CD4-positive, alpha-beta T cell treated with Interferon alpha-2 for 1 hour (primary cell): ENCODE data around the gene RMI2.
"Not testable (repeated sequence)": the region's sequence is repeated elsewhere in the genome, so short reads cannot be mapped to it uniquely, and the experiment has no call there.

Source experiments
- DNase-seq, 2 donors: peaks; one replicate each; pipeline ENCODE4 v3.0.0-alpha.2; 2020 to 2022

The RMI2 gene

GRCh38 chr16:11356573-11357331 is 11.5 kb downstream of the RMI2 start:
- peak; percentile 67 for DNase-seq

DNA sequence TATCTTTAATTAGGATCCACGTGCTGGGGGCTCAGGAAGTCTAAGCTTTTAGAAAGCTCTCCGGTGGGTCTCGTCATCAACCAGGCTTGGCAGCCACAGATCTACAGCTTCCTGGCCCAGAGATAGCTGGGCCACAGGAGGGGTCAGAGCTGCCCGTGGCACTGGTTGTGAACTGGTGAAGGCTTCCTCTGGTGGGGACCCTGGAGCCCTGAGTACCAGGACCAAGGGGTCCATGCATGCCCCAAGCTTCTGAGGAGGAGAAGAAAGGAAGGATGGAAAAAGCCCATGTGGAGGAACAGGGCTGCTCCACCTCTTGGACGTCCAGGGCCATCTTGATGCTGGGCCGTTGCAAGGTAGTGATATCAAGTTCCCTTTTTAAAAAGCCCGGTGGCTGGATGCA is 13.3 kb downstream of the RMI2 start:
- no peak for DNase-seq

- DNase-seq, result no peak
Measured at GRCh38 chr16:11359370-11359769, 14.1 kb downstream of the RMI2 start.

- DNase-seq, result no peak
Measured at GRCh38 chr16:11360641-11361373, 15.5 kb downstream of the RMI2 start.

GRCh38 chr16:11361701-11362451 is 16.6 kb downstream of the RMI2 start:
- DNase-seq, result peak; percentile 9 to 54

- no peak for DNase-seq
Measured at GRCh38 chr16:11363927-11364258, 18.6 kb downstream of the RMI2 start.

DNA sequence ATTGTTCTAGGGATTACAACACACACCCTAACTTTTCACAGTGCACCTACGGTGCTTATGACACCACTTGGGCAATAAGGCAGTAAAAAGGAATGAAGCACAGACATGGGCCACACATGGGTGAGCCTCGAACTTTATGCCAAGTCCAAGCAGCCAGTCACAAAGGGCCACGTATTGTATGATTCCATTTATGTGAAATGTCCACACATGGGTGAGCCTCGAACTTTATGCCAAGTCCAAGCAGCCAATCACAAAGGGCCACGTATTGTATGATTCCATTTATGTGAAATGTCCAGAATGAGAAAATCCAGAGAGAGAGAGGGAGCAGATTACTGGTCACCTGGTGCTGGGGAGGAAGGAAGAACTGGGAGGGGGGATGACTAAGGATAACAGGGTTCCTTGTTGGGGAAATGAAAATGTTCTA is 22.2 kb downstream of the RMI2 start:
- no peak for DNase-seq

DNA sequence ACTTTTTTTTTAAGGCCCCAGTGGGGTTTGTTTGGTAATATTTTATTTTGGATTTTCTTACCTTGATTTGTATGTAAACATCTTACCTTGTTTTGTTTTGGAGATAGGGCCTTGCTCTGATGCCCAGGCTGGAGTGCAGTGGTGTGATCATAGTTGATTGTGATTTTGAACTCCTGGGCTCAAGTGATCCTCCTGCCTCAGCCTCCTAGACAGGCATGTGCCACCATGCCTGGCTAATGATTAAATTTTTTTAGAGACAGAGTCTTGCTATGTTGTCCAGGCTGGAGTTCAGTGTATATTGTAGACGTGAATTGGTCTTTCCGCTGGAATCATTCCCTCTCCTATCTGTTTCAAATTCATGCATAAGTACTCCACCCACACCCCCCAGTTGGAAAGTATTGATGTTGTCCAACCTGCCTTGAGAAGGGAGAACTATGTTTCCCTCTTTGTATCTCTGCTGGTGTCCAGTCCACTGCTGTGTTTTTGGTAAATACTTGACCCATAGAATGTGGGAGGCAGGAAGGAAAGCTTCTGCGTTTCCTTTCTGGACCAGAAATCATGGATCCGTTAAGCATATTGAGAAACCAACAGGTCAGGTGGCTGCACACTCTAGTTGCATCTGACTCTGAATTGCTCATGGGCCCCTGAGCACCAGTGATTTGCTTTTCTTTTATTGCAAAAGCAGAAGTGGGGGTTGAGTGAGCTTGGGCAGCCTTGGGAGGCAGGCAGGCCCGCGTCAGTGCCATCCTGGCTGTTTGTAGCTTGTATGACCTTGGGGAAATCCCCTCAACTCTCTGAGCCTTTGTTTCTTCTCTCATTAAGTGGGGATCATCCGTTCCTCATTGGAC is 25.0 kb downstream of the RMI2 start:
- peak in 1 of 2 donors; percentile 76 for DNase-seq

- DNase-seq, result not testable (repeated sequence)
Measured at GRCh38 chr16:11370932-11371279, 25.6 kb downstream of the RMI2 start.

DNA sequence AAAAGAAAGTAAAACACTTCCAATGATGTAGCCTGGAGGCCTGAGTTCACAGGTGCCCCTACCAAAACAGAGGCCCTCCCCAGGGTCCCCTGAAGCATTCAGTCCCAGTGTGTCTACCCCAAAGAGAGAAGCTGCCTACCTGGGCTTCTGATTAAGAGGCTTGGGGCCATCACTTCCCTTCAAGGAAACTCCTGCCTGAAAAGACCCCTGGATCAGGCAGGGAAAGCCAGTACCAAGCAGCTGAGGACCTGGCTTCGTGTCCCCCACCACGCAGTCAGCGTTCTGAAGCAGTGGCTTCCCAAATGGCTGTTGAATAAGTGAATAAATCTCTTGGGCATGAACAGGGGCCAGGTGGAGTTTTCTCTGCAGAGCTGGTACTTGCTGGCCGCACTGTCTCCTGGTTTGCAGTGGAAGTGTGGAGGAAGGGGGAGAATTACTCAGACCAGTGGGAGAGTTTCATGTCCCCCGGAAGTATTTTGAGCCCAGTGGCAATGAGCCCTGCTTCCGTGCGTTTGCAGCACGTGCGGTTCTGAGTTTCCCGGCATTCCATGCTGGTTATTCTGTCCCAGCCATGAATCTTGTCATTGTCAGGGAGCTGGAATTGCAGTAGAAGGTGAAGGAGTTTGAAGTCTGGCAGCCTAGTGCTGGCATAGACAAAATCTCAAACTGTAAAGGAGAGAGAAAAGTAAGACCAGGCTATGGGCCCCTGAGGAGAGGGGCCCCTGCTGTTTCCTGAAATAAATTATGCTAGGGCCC is 27.0 kb downstream of the RMI2 start:
- no peak for DNase-seq

DNA sequence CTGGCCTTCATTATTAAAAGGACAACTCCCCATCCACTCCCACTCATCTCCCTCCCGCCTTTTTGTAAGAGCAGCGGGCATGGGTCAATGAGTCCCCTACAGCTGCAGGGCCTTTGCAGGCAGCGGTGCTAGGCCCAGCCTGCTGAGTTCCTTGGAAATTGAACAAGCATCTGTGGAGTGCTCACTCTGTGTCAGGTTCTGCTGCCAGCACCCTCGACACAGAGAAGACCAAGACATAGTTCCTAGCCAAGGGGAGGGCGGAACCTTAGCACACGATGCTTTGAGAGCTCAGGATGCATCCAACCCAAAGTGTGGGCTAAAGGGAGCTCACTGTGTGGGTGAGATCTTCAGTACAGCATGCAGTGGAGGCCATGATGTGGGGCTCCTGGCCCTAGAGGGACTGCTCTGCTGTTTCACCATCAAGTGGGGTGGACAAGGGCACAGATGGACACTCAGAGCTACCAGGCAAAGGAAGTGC is 27.6 kb downstream of the RMI2 start:
- no peak for DNase-seq

DNA sequence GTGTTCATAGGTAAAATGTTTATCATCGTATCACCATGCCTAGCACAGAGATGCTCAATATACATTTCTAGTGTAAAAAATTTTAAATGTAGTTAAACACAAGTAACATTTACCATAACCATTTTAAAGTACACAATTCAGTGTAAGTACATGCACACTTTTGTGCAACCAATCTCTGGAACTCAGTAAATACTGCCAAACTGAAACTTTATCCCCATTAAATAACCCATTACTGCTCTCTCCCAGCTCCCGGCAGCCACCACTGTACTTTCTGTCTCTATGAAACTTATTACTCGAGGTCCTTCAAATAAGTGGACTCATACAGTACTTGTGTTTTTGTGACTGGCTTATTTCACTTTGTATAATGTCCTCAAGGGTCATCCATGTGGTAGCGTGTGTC is 29.0 kb downstream of the RMI2 start:
- no peak for DNase-seq

GRCh38 chr16:11377154-11377553 is 31.9 kb downstream of the RMI2 start:
- no peak for DNase-seq

GRCh38 chr16:11378951-11379350 is 33.7 kb downstream of the RMI2 start:
- not testable (repeated sequence) for DNase-seq

- peak; percentile 29 to 46 for DNase-seq
Measured at GRCh38 chr16:11379420-11379819, 34.2 kb downstream of the RMI2 start.

DNA sequence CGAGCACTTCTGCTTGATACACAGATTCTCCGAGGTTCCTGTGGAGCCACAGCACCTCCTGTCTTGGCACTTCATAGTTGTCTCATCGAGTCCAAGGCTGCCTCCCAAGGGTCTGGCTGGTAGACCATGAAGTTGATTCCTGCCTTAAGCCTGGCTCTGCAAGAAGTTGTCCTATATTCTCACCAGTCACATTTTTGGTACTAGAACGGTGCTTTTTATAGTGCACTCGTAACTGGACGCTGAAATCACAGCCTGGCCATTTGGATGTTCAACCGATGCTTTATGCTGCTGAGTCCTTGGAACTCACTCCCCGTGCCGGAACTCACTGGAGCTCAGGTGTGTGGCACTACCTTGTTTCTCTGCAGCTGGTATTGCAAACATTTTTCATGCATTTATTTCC is 35.6 kb downstream of the RMI2 start:
- no peak for DNase-seq

DNA sequence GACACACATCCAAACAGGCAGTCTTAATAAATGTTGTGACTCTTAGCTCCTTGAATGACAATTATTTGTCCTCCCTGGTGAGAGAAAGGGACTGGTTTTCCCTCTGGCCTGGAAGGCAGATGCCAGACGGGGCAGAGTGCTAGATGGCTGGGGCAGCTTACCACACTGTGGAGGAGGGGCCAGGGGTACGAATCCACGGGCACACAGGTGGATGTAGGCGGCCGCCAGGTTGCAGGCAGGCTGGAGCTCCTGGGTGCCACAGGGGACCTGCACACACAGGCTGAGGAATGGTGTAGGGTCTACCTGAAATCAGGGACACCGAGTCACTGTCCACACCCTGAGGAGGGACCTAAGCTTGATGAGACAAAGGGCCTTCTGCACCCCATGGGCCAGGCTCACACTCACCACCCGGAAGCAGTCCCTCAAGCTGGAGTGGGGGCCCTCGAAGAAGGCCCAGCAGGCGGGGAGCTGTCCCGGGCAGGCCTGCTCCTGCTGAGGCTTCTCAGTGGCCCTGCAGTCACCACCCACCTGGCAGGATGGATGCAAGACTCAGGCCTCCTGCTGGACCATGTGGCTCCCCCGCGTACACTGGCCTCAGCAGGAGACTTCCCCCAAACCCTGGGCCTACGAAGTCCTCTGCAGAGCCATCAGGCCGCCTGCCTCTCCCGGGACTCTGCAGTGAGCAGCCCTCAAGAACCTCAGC is 38.4 kb downstream of the RMI2 start:
- no peak for DNase-seq

GRCh38 chr16:11384184-11384955 is 39.1 kb downstream of the RMI2 start:
- no peak for DNase-seq

DNA sequence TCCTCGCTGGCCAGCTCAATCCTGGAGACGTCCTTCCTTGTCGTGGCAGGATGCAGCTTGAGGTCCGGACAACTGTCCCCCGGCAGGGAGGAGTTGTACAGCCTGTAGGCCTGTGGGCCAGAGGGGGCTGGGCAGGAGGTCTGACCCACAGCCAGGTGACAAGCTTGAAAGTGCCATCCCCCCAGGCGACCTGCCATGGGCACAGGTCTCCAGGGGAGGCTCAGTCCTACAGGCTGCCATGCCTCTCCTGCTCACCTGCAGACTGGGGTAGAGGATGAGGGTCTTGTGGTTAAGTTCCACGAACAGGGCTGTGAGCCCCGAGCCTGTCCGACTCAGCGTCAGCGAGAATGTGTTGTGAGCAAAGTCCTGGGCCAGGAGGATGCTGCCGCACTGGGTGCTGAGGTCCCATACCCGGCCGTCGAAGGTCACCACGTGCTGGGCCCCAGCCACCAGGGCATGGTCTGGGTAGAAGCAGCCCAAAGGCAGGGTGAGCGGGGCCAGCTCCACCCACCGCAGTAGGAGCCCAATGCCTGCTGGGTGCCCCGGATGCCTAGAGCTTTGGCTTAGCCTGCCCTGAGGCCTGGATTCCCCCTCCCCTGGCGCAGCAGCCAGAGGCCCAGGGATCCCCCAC is 39.8 kb downstream of the RMI2 start:
- no peak for DNase-seq

DNA sequence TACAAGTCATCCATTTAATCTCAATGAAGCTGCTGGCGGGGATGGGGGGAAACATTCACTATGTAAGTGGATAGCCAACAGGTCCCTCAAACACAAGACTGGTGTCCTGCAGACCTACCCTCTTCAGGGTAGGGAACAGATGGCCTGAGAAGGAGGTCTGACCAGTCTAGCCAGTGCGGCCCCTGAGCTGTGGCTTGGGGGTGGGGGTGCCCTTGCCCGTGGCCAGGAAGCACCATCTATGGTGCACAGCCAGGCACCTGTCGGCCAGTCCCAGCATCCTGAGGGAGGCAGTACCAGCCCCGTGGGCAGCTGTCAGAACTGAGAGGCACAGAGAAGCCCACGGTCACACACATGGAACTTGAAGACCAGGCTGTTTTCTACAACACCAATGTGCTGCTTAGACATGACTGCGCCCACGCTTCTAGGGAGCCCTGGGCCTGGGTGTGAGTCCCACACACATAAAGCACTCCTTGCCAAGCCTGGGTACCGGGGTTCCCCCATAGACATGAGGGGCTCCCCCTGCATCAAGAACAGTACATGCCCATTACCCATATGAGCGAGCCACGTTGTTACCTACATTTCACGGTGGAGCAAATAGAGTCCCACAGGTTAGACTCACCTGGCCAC is 40.9 kb downstream of the RMI2 start:
- DNase-seq, result no peak
